DOHH2 (cell line): ENCODE measurements around the gene SCAMP5.

ENCODE experiments used
- H3F3A ChIP-seq: fragments of 200-600 bp; sonication (generic), shearing (Covaris generic); 2 replicates; pipeline ENCODE4 v1.6.0; 2016; ENCODE audit warnings: antibody characterized with exemption, mild to moderate bottlenecking; ENCODE audit not compliant: control insufficient read depth, insufficient read depth
- H3K27ac ChIP-seq: fragments of 200-600 bp; sonication (generic); 2 replicates; pipeline ENCODE4 v1.5.1; 2014; ENCODE audit warnings: low read depth, mild to moderate bottlenecking, low read length, moderate library complexity
- H3K27me3 ChIP-seq: fragments of 200-600 bp; sonication (generic); 2 replicates; pipeline ENCODE4 v1.6.1; 2014; ENCODE audit warnings: mild to moderate bottlenecking, low read length, mixed read lengths; ENCODE audit not compliant: control insufficient read depth
- H3K36me3 ChIP-seq: fragments of 200-600 bp; sonication (generic); 2 replicates; pipeline ENCODE4 v1.6.1; 2014; ENCODE audit warnings: mild to moderate bottlenecking, low read length, moderate library complexity, mixed read lengths; ENCODE audit not compliant: control insufficient read depth
- H3K4me1 ChIP-seq: fragments of 200-600 bp; sonication (generic); 2 replicates; pipeline ENCODE4 v1.6.1; 2014; ENCODE audit warnings: mild to moderate bottlenecking, low read length, mixed read lengths; ENCODE audit not compliant: control insufficient read depth
- H3K4me2 ChIP-seq: fragments of 200-600 bp; sonication (generic); 2 replicates; pipeline ENCODE4 v1.6.0; 2014; ENCODE audit warnings: mild to moderate bottlenecking, low read length, moderate library complexity
- H3K4me3 ChIP-seq: fragments of 200-600 bp; sonication (generic); 2 replicates; pipeline ENCODE4 v1.5.1; 2014; ENCODE audit warnings: mild to moderate bottlenecking, low read length, mixed read lengths
- H3K79me2 ChIP-seq: fragments of 200-600 bp; sonication (generic); 2 replicates; pipeline ENCODE4 v1.6.1; 2014; ENCODE audit warnings: mild to moderate bottlenecking, low read length, mixed read lengths; ENCODE audit not compliant: control insufficient read depth
- H3K9me2 ChIP-seq: fragments of 200-600 bp; sonication (generic); replicated peaks from 2 replicates; pipeline ENCODE4 v1.6.1; 2014; ENCODE audit warnings: mild to moderate bottlenecking, low read length, mixed read lengths; ENCODE audit not compliant: control insufficient read depth
- H3K9me3 ChIP-seq: fragments of 200-600 bp; sonication (generic); 2 replicates; pipeline ENCODE4 v1.6.1; 2014; ENCODE audit warnings: antibody characterized with exemption, low read length, mixed read lengths; ENCODE audit not compliant: control insufficient read depth, insufficient read depth
- H4K20me1 ChIP-seq: fragments of 200-600 bp; sonication (generic); 2 replicates; pipeline ENCODE4 v1.6.0; 2014; ENCODE audit warnings: low read depth, mild to moderate bottlenecking, antibody characterized with exemption, low read length, moderate library complexity; ENCODE audit not compliant: control insufficient read depth, insufficient read depth
- EZH2phosphoT487 ChIP-seq: fragments of 200-600 bp; sonication (generic); IDR thresholded peaks from 2 replicates; pipeline ENCODE4 v1.6.1; 2017; ENCODE audit warnings: borderline replicate concordance, mild to moderate bottlenecking, antibody characterized with exemption, low read length, moderate library complexity, mixed read lengths
- TF ChIP-seq, protein P1 (sequence below): fragments of 200-600 bp; sonication (generic); IDR thresholded peaks from one replicate; pipeline ENCODE4 v1.5.1; 2014; ENCODE audit warnings: antibody characterized with exemption, mild to moderate bottlenecking, low read depth, low read length; ENCODE audit not compliant: poor library complexity, severe bottlenecking

Gene SCAMP5

GRCh38 chr15:75008629-75009326 lies 13.4 kb downstream of the SCAMP5 start:
- Histone ChIP-seq H3K4me1 (peaks cover 59% of the 10 kb centered on the region), H3K27me3 (no peaks in the 10 kb centered on the region), H4K20me1 (no peaks in the 10 kb centered on the region), H3K79me2 (peaks cover 22% of the 10 kb centered on the region), H3K9me2 (no peaks in the 10 kb centered on the region), H3K36me3 (peaks cover 31% of the 10 kb centered on the region), H3F3A (peaks cover 27% of the 10 kb centered on the region), H3K4me3 (peak overlapping the region; percentile 87), H3K27ac (peak overlapping the region; percentile 96), H3K9me3 (no peaks in the 10 kb centered on the region), H3K4me2 (peak overlapping the region; percentile 96)
- TF ChIP-seq, protein P1, sequence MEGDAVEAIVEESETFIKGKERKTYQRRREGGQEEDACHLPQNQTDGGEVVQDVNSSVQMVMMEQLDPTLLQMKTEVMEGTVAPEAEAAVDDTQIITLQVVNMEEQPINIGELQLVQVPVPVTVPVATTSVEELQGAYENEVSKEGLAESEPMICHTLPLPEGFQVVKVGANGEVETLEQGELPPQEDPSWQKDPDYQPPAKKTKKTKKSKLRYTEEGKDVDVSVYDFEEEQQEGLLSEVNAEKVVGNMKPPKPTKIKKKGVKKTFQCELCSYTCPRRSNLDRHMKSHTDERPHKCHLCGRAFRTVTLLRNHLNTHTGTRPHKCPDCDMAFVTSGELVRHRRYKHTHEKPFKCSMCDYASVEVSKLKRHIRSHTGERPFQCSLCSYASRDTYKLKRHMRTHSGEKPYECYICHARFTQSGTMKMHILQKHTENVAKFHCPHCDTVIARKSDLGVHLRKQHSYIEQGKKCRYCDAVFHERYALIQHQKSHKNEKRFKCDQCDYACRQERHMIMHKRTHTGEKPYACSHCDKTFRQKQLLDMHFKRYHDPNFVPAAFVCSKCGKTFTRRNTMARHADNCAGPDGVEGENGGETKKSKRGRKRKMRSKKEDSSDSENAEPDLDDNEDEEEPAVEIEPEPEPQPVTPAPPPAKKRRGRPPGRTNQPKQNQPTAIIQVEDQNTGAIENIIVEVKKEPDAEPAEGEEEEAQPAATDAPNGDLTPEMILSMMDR, result no peak
- TF ChIP-seq EZH2phosphoT487, result no peak

DNA sequence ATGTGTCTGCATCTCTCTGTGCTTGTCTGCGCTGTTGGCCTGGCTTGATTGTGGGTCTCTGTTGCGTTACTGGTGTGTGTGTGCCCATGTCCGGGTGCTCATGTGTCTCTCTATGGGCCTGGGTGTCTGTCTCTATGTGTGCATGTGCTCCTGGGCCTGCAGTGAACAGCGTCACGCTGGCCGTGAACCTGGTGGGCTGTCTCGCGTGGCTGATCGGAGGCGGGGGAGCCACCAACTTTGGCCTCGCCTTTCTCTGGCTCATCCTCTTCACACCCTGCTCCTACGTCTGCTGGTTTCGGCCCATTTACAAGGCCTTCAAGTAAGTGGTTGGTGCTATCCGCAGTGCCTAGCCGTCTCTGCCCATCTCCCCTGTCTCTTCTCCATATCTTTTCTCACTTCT lies 21.1 kb downstream of the SCAMP5 start:
- no peak for TF ChIP-seq EZH2phosphoT487
- TF ChIP-seq, protein P1, result no peak
- no peak overlapping the region for H3K4me3 ChIP-seq

GRCh38 chr15:75019916-75020315 lies 24.6 kb downstream of the SCAMP5 start:
- Histone ChIP-seq H3K27me3 (no peaks in the 10 kb centered on the region), H3K9me3 (no peaks in the 10 kb centered on the region), H3K4me3 (no peak overlapping the region), H4K20me1 (no peaks in the 10 kb centered on the region), H3F3A (no peaks in the 10 kb centered on the region), H3K9me2 (no peaks in the 10 kb centered on the region), H3K4me2 (no peak overlapping the region), H3K79me2 (peaks cover 15% of the 10 kb centered on the region), H3K27ac (no peak overlapping the region), H3K4me1 (peaks cover 25% of the 10 kb centered on the region), H3K36me3 (peaks cover 25% of the 10 kb centered on the region)
- TF ChIP-seq EZH2phosphoT487, result no peak
- TF ChIP-seq, protein P1, result no peak

More for the DNA sequence above, 21.1 kb downstream of the SCAMP5 start:
- Histone ChIP-seq H3K27ac (no peak overlapping the region), H3F3A (no peaks in the 10 kb centered on the region), H3K9me3 (no peaks in the 10 kb centered on the region), H3K9me2 (no peaks in the 10 kb centered on the region), H3K4me1 (peaks cover 22% of the 10 kb centered on the region), H3K79me2 (peaks cover 4% of the 10 kb centered on the region), H4K20me1 (no peaks in the 10 kb centered on the region), H3K36me3 (peaks cover 41% of the 10 kb centered on the region), H3K27me3 (no peaks in the 10 kb centered on the region), H3K4me2 (no peak overlapping the region)
